HG03378 (cell line): Measurements from ENCODE around the gene XYLB.
"Not testable (repeated sequence)": the region's sequence is repeated elsewhere in the genome, so short reads cannot be mapped to it uniquely, and the experiment has no call there.

Experiments used
- ATAC-seq: cut with Tn5 transposase; IDR thresholded peaks from one replicate; pipeline ENCODE4 v1.9.1; 2021; ENCODE audit warnings: mild to moderate bottlenecking, moderate library complexity; ENCODE audit not compliant: unreplicated experiment

XYLB gene

DNA sequence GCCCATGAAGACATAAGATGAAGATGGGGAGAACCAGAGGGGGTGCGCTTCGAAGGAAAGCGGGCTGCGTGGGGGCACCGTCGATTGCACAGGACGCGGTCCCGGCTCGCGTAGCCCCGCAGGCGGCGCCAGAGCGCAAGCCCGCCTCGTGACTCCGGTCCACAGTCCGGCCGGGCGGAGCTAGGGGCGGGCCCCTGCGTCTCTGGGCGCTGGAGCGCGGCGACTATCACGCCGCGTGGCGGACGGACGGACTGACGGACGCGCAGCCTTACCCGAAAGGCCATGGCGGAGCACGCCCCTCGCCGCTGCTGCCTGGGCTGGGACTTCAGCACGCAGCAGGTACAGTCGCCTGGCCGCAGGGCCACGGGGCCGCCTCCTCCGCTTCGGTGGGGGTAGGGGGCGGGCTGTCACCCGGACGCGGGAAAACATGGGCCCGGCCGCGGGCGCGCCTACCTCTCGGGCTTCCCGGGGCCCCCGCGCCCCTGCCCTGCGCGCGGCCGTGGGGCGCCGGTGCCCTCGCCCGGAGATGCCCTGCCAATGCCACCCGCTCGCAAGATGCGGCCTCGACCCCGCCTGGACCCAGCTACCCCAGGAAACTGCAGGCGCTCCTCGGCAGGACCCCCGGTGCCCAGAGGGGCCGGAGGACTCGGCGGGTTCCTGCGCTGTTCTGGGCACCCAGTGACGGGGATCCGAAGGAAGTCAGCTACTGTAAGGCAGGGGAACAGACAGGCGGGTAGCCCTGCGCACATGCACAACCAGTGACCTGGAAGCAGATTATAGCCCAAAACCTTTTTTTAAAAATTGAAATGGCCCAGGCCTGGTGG, at the start of gene XYLB:
XYLB (plus strand) TSS at position 199 of the 824 bp plus-strand sequence; CDS start at position 283, 84 bp downstream.
- ATAC-seq, result peak; percentile 87

DNA sequence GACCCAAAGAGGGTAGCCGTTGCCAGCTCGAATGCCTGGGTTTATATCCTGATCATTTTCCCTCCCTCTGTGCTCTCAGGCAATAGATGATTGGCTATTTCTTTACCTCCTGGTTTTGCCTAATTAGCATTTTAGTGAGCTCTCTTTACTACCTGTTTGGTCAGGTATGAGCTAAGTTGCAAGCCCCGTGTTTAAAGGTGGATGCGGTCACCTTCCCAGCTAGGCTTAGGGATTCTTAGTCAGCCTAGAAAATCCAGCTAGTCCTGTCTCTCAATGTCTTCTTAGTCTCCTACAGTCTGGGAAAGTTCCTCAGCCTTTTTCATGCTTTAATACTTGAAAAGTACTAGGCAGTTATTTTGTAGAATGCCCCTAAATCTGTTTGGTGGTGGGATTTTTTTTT, 49.5 kb upstream of the XYLB start:
- not testable (repeated sequence) for ATAC-seq

DNA sequence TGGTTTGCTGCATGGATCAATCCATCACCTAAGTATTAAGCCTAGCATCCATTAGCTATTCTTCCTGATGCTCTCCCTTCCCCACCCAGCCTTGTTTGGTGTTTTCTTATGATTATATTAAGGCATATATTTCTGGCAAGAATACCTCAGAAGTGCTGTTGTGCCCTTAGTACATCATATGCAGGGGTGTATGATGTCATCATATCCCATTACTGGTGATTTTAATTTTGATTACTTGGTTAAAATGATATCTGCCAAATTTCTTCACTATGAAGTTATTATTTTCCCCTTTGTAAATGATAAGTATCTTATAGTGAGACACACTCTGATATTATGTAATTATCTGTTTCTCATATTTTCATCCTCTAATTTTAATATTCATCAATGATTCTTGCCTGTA, 49.0 kb upstream of the XYLB start:
- no peak for ATAC-seq

GRCh38 chr3:38297947-38298711, 48.5 kb upstream of the XYLB start:
- ATAC-seq, result no peak

GRCh38 chr3:38306941-38307340, 39.6 kb upstream of the XYLB start:
- ATAC-seq, result no peak

GRCh38 chr3:38307599-38307998, 39.0 kb upstream of the XYLB start:
- ATAC-seq, result no peak

- no peak for ATAC-seq
These were observed 38.1 kb upstream of the XYLB start for GRCh38 chr3:38308456-38308855.

GRCh38 chr3:38311476-38311875, 35.1 kb upstream of the XYLB start:
- ATAC-seq, result no peak

- ATAC-seq, result no peak
These were observed 34.6 kb upstream of the XYLB start for GRCh38 chr3:38311941-38312340.

- ATAC-seq, result no peak
These were observed 34.2 kb upstream of the XYLB start for GRCh38 chr3:38312356-38312755.

GRCh38 chr3:38313263-38313662, 33.3 kb upstream of the XYLB start:
- no peak for ATAC-seq

GRCh38 chr3:38313695-38314094, 32.9 kb upstream of the XYLB start:
- no peak for ATAC-seq

GRCh38 chr3:38314112-38314763, 32.3 kb upstream of the XYLB start:
- no peak for ATAC-seq

DNA sequence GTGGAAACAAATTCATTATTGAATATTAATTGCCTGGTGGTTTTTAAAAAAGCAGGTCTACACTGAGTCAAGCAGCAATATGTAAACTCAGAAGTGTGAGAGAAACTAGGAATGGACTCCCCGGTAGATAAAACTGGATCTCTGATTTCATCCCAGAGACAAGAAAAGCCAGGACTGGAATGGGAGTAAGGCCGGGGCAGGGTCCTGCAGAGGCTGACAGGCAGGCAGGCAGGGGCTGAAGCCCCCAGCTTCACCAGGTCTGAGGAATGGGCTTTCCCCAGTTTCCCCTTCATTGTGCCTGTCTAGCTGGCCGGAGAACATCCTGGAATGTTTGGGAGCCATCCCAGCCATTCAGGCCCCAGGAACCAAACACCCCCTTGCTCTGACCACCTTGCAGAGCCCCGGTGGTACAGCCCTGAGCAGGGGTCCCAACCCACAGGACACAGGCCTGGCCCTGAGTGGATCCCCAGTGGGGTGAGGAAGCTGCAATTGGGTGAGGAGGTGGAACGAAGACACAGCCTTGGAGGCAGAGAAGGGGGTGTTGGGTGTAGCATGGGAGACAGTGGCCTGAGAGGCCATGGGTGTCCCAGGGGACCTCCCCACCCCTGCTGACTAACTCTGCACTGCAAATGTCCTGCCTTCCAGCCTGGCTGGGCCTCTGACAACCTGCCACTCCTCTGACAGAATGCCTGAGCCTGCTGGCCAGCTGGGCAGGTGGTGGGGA, 31.7 kb upstream of the XYLB start:
- ATAC-seq, result no peak

- ATAC-seq, result no peak
These were observed 30.9 kb upstream of the XYLB start for GRCh38 chr3:38315488-38316230.

GRCh38 chr3:38316356-38317191, 30.0 kb upstream of the XYLB start:
- no peak for ATAC-seq

GRCh38 chr3:38317192-38317759, 29.3 kb upstream of the XYLB start:
- ATAC-seq, result no peak

DNA sequence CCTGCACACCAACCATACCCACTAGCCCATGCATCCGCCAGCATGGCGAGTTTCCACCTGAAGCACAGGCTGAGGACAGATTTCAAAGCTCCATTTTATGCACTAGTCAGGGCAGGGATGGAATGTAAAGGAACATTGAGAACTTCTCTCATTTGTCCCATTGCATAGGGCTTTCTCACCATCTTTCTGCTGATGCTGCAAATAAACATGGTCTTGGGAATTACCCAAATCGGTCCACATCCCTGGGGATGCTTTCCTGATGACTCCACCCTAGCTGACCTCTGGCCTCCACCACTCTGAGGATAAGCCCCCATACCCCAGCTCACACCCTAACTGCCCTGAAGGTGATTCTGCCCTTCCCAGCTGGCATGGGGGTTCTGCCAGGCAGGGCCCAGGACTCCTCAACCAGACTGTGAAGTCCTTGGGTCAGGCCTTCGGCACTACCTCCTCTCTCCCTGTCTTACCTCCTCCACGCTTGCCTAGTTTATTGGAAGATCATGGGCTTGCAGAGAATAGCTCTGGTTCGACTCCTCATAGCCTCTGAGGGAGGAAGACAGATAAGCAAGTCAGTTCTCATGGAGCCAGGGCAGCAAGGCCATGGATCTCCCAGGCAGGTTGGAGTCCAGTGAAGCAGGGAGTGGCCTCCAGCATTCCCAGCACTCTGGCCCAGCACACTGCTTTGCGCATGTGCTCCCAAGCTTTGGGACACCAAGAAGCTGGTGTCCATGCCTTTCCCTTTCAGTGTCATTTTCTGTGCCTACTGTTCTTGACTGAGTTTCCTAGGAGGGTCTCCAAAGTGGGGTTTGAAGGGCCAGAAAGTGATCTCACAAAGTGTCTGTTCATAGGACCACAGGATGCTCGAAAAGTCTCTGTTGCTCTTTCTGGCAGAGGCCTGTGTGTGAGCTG, 27.6 kb upstream of the XYLB start:
- ATAC-seq, result no peak
